GM18520 (cell line): Measurements from ENCODE around the gene FLNB.
A peak's percentile ranks its signal among the peaks of the same experiment; 100 is the strongest.

Experiments
- ATAC-seq: cut with Tn5 transposase; IDR thresholded peaks from one replicate; pipeline ENCODE4 v1.9.1; 2021; ENCODE audit not compliant: unreplicated experiment

Gene FLNB

GRCh38 chr3:58073301-58074108, 65.3 kb downstream of the FLNB start:
- ATAC-seq, result no peak

- ATAC-seq, result no peak
These were observed 66.0 kb downstream of the FLNB start for GRCh38 chr3:58074116-58074715.

- ATAC-seq, result no peak
These were observed 66.8 kb downstream of the FLNB start for GRCh38 chr3:58074997-58075396.

- ATAC-seq, result no peak
These were observed 69.5 kb downstream of the FLNB start for GRCh38 chr3:58077596-58078285.

GRCh38 chr3:58078610-58079009, 70.4 kb downstream of the FLNB start:
- no peak for ATAC-seq

GRCh38 chr3:58079773-58080172, 71.6 kb downstream of the FLNB start:
- ATAC-seq, result no peak

- ATAC-seq, result no peak
These were observed 73.8 kb downstream of the FLNB start for GRCh38 chr3:58082047-58082446.

GRCh38 chr3:58084166-58084565, 75.9 kb downstream of the FLNB start:
- no peak for ATAC-seq

- ATAC-seq, result peak; percentile 71
These were observed 76.7 kb downstream of the FLNB start for GRCh38 chr3:58084788-58085543.

GRCh38 chr3:58085616-58086015, 77.4 kb downstream of the FLNB start:
- ATAC-seq, result peak; percentile 25

GRCh38 chr3:58088501-58088900, 80.3 kb downstream of the FLNB start:
- no peak for ATAC-seq

GRCh38 chr3:58090351-58090750, 82.1 kb downstream of the FLNB start:
- no peak for ATAC-seq

GRCh38 chr3:58092521-58092920, 84.3 kb downstream of the FLNB start:
- ATAC-seq, result no peak

- ATAC-seq, result no peak
These were observed 85.5 kb downstream of the FLNB start for GRCh38 chr3:58093574-58094195.

GRCh38 chr3:58094657-58095056, 86.4 kb downstream of the FLNB start:
- ATAC-seq, result no peak

GRCh38 chr3:58095603-58096138, 87.4 kb downstream of the FLNB start:
- no peak for ATAC-seq

GRCh38 chr3:58098531-58098930, 90.3 kb downstream of the FLNB start:
- ATAC-seq, result no peak

- ATAC-seq, result no peak
These were observed 91.6 kb downstream of the FLNB start for GRCh38 chr3:58099865-58100264.

GRCh38 chr3:58101499-58102389, 93.5 kb downstream of the FLNB start:
- no peak for ATAC-seq

GRCh38 chr3:58102390-58102750, 94.1 kb downstream of the FLNB start:
- ATAC-seq, result no peak
